ENCODE data around the gene EFHD2. TPM values are rescaled to one million over a fixed set of nuclear protein-coding genes. Genes with fewer than 3 reads are reported as not detected.
"Not testable (repeated sequence)": the region's sequence is repeated elsewhere in the genome, so short reads cannot be mapped to it uniquely, and the experiment has no call there.

EFHD2 gene
- total and polyA plus RNA-seq, 9 donors: 18.3 to 40.8 (median 33.3) TPM

DNA sequence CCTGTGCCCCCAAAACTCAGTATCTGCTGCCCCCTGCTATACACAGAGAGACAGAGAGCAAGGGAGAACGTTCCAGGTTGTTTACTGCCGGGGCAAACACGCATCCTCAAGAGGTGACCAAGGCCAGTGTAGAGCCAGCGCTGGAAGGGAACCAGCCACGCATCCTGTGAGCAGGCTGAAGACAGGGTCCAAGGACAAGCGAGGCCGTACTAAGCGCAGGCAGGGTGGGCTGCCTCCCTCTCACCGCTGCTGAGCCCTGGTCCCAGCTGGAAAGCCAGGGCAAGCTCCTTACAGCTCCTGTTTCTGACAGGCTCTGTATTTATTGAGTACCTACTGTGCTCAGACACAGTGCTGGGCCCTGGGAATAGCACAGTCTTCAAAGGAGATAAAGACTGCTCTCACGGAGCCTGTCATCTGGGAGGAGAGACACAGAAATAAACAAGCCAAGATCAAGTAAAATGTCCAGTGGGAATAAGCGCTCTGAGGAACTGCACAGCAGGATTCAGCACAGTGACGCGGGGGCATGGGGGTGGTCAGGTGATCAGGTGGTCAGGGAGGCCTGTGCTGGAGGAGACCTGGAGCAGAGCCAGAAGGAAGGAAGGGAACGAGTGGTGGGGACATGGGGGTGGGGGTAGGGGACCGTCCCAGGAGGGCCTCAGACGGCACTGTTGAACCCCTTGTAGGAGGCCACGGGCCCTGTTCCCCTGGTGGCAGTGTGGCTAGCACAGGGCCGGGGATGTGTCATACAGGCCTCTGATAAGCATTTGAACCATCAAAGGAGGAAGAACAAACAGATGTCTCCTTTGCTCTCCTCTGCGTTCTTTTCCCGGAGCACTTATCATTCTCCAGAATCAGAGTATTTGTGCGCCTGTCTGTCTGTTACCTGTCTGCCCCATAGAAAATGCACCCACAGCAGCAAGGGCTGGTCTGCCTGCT is 37.8 kb upstream of the EFHD2 start:
- 59% methylated on average over 17 of the region's 21 CpGs for WGBS (ENCODE audit: insufficient coverage)
- no peaks in the 10 kb centered on the region for H3K36me3 ChIP-seq (ENCODE audit: control insufficient read depth, insufficient read depth, low read length)
- peak overlapping the region; percentile 60 for H3K27ac ChIP-seq (ENCODE audit: low read length)
- H3K4me3 ChIP-seq (ENCODE audit: low read length): no peak overlapping the region
- H3K27me3 ChIP-seq (ENCODE audit: control insufficient read depth, insufficient read depth, low read length): no peaks in the 10 kb centered on the region
- H3K4me1 ChIP-seq (ENCODE audit: control insufficient read depth, insufficient read depth, low read length): peaks cover 27% of the 10 kb centered on the region
- DNase-seq: no peak
- no peaks in the 10 kb centered on the region for H3K9me3 ChIP-seq (replicated peaks; ENCODE audit: control insufficient read depth, low read depth, low read length)

DNA sequence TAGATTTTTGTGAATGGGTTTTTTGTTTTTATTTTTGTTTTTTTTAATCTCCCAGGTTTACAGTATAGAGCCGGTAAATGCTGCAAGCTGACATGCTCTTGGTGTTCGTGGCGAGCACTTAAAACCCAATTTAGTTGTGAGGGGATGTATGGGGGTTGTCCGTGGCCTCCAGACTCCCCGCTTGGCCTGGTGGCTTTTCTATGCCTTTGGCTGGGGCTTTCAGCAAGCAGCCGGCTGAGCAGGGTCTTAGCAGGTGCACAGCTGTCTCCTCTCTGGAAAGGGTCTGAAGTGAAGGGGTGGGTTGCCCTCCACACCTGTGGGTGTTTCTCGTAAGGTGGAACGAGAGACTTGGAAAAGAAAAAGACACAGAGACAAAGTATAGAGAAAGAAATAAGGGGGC is 31.0 kb upstream of the EFHD2 start:
- H3K4me1 ChIP-seq (ENCODE audit: control insufficient read depth, insufficient read depth, low read length): no peaks in the 10 kb centered on the region
- no peak overlapping the region for H3K4me3 ChIP-seq (ENCODE audit: low read length)
- no peaks in the 10 kb centered on the region for H3K9me3 ChIP-seq (replicated peaks; ENCODE audit: control insufficient read depth, low read depth, low read length)
- H3K27ac ChIP-seq (ENCODE audit: low read length): no peak overlapping the region
- no peak for DNase-seq
- peaks cover 5% of the 10 kb centered on the region for H3K27me3 ChIP-seq (ENCODE audit: control insufficient read depth, insufficient read depth, low read length)
- 54% methylated on average over 4 of the region's 8 CpGs for whole genome bisulfite sequencing (ENCODE audit: insufficient coverage)
- H3K36me3 ChIP-seq (ENCODE audit: control insufficient read depth, insufficient read depth, low read length): no peaks in the 10 kb centered on the region

DNA sequence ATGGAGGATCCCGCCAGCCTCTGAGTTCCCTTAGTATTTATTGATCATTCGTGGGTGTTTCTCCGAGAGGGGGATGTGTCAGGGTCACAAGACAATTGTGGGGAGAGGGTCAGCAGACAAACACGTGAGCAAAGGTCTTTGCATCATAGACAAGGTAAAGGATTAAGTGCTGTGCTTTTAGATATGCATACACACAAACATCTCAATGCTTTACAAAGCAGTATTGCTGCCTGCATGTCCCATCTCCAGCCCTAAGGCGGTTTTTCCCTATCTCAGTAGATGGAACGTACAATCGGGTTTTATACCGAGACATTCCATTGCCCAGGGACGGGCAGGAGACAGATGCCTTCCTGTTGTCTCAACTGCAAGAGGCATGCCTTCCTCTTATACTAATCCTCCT is 30.5 kb upstream of the EFHD2 start:
- H3K4me1 ChIP-seq (ENCODE audit: control insufficient read depth, insufficient read depth, low read length); H3K36me3 ChIP-seq (ENCODE audit: control insufficient read depth, insufficient read depth, low read length); H3K4me3 ChIP-seq (ENCODE audit: low read length); H3K27ac ChIP-seq (ENCODE audit: low read length); H3K27me3 ChIP-seq (ENCODE audit: control insufficient read depth, insufficient read depth, low read length); DNase-seq; H3K9me3 ChIP-seq (replicated peaks; ENCODE audit: control insufficient read depth, low read depth, low read length): not testable (repeated sequence)
- WGBS (ENCODE audit: insufficient coverage): 17% methylated on average over 5 of the region's 9 CpGs

GRCh38 chr1:15380601-15381508 is 28.8 kb upstream of the EFHD2 start:
- H3K9me3 ChIP-seq (replicated peaks; ENCODE audit: control insufficient read depth, low read depth, low read length): no peaks in the 10 kb centered on the region
- no peaks in the 10 kb centered on the region for H3K36me3 ChIP-seq (ENCODE audit: control insufficient read depth, insufficient read depth, low read length)
- no peak overlapping the region for H3K4me3 ChIP-seq (ENCODE audit: low read length)
- H3K27me3 ChIP-seq (ENCODE audit: control insufficient read depth, insufficient read depth, low read length): peaks cover 17% of the 10 kb centered on the region
- H3K4me1 ChIP-seq (ENCODE audit: control insufficient read depth, insufficient read depth, low read length): peaks cover 7% of the 10 kb centered on the region
- H3K27ac ChIP-seq (ENCODE audit: low read length): no peak overlapping the region
- 89% methylated on average over 13 of the region's 22 CpGs for WGBS (ENCODE audit: insufficient coverage)
- DNase-seq: no peak

DNA sequence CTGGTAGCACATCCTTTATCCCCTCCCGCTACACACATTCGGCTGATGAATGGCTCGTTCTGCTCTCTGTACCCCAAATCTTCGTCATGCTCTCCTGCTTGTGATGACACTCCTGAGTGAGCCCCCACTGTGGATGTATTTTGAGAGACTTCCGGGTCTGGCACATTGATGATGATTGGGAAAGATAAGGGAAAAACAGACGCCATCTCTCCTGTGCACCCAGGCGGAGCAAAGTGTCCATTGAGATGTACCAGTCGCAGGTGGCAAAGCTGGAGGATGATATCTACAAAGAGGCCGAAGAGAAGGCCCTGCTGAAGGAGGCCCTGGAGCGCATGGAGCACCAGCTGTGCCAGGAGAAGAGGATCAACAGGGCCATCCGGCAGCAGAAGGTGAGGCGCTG is 27.9 kb upstream of the EFHD2 start:
- WGBS (ENCODE audit: insufficient coverage): 84% methylated on average over 9 of the region's 12 CpGs
- Histone ChIP-seq H3K4me1 (ENCODE audit: control insufficient read depth, insufficient read depth, low read length) (peaks cover 14% of the 10 kb centered on the region), H3K4me3 (ENCODE audit: low read length) (no peak overlapping the region), H3K27ac (ENCODE audit: low read length) (no peak overlapping the region), H3K27me3 (ENCODE audit: control insufficient read depth, insufficient read depth, low read length) (peaks cover 25% of the 10 kb centered on the region), H3K9me3 (replicated peaks; ENCODE audit: control insufficient read depth, low read depth, low read length) (no peaks in the 10 kb centered on the region), H3K36me3 (ENCODE audit: control insufficient read depth, insufficient read depth, low read length) (no peaks in the 10 kb centered on the region)
- no peak for DNase-seq

- no peaks in the 10 kb centered on the region for H3K9me3 ChIP-seq (replicated peaks; ENCODE audit: control insufficient read depth, low read depth, low read length)
- no peaks in the 10 kb centered on the region for H3K36me3 ChIP-seq (ENCODE audit: control insufficient read depth, insufficient read depth, low read length)
- no peak overlapping the region for H3K4me3 ChIP-seq (ENCODE audit: low read length)
- 88% methylated on average over 21 of the region's 26 CpGs for WGBS (ENCODE audit: insufficient coverage)
- H3K27ac ChIP-seq (ENCODE audit: low read length): no peak overlapping the region
- DNase-seq: no peak
- H3K4me1 ChIP-seq (ENCODE audit: control insufficient read depth, insufficient read depth, low read length): peaks cover 14% of the 10 kb centered on the region
- peaks cover 26% of the 10 kb centered on the region for H3K27me3 ChIP-seq (ENCODE audit: control insufficient read depth, insufficient read depth, low read length)
Measured at GRCh38 chr1:15382601-15383518, 26.8 kb upstream of the EFHD2 start.

GRCh38 chr1:15383810-15384209 is 25.9 kb upstream of the EFHD2 start:
- no peak for DNase-seq
- Histone ChIP-seq H3K9me3 (replicated peaks; ENCODE audit: control insufficient read depth, low read depth, low read length) (no peaks in the 10 kb centered on the region), H3K27me3 (ENCODE audit: control insufficient read depth, insufficient read depth, low read length) (peaks cover 31% of the 10 kb centered on the region), H3K4me1 (ENCODE audit: control insufficient read depth, insufficient read depth, low read length) (peaks cover 14% of the 10 kb centered on the region), H3K36me3 (ENCODE audit: control insufficient read depth, insufficient read depth, low read length) (no peaks in the 10 kb centered on the region), H3K27ac (ENCODE audit: low read length) (no peak overlapping the region), H3K4me3 (ENCODE audit: low read length) (no peak overlapping the region)
- WGBS (ENCODE audit: insufficient coverage): 89% methylated on average over 5 of the region's 5 CpGs

GRCh38 chr1:15384301-15384901 is 25.3 kb upstream of the EFHD2 start:
- 35% methylated on average over 14 of the region's 20 CpGs for WGBS (ENCODE audit: insufficient coverage)
- Histone ChIP-seq H3K36me3 (ENCODE audit: control insufficient read depth, insufficient read depth, low read length) (no peaks in the 10 kb centered on the region), H3K27me3 (ENCODE audit: control insufficient read depth, insufficient read depth, low read length) (peaks cover 31% of the 10 kb centered on the region), H3K4me3 (ENCODE audit: low read length) (no peak overlapping the region), H3K27ac (ENCODE audit: low read length) (no peak overlapping the region), H3K4me1 (ENCODE audit: control insufficient read depth, insufficient read depth, low read length) (peaks cover 14% of the 10 kb centered on the region), H3K9me3 (replicated peaks; ENCODE audit: control insufficient read depth, low read depth, low read length) (no peaks in the 10 kb centered on the region)
- DNase-seq: peak; percentile 17

GRCh38 chr1:15385420-15385819 is 24.3 kb upstream of the EFHD2 start:
- no peaks in the 10 kb centered on the region for H3K9me3 ChIP-seq (replicated peaks; ENCODE audit: control insufficient read depth, low read depth, low read length)
- no peaks in the 10 kb centered on the region for H3K36me3 ChIP-seq (ENCODE audit: control insufficient read depth, insufficient read depth, low read length)
- H3K4me3 ChIP-seq (ENCODE audit: low read length): no peak overlapping the region
- no peak overlapping the region for H3K27ac ChIP-seq (ENCODE audit: low read length)
- peaks cover 14% of the 10 kb centered on the region for H3K4me1 ChIP-seq (ENCODE audit: control insufficient read depth, insufficient read depth, low read length)
- peaks cover 28% of the 10 kb centered on the region for H3K27me3 ChIP-seq (ENCODE audit: control insufficient read depth, insufficient read depth, low read length)
- WGBS (ENCODE audit: insufficient coverage): 100% methylated on average over 1 of the region's 3 CpGs
- no peak for DNase-seq

All from muscle of leg (tissue), 11 donors.